Adrenal gland (tissue), 5 donors: ENCODE measurements around the gene COL20A1.

Experiments used
- POLR2A ChIP-seq, 2 donors: fragments of 450-650 bp; IDR thresholded peaks; one replicate each; pipeline ENCODE4 v1.6.1; 2017; ENCODE audit warnings: antibody characterized with exemption in 2 of 2, mild to moderate bottlenecking in 2 of 2, moderate library complexity in 1 of 2
- TF ChIP-seq, protein P1 (sequence below), 6 experiments: fragments of 450-650 bp in 4 of 6; fragments of 200-600 bp in 2 of 6; sonication (generic) in 1 of 6; IDR thresholded peaks; 1 replicate in 5 of 6; 2 replicates in 1 of 6; pipeline versions ENCODE4 v1.5.1 to v1.8.0; 2016 to 2021; ENCODE audit warnings: antibody characterized with exemption in 6 of 6, mild to moderate bottlenecking in 2 of 6, moderate library complexity in 1 of 6
- donor health status: DM: no; HTN: no; CAD: no.

DNA sequence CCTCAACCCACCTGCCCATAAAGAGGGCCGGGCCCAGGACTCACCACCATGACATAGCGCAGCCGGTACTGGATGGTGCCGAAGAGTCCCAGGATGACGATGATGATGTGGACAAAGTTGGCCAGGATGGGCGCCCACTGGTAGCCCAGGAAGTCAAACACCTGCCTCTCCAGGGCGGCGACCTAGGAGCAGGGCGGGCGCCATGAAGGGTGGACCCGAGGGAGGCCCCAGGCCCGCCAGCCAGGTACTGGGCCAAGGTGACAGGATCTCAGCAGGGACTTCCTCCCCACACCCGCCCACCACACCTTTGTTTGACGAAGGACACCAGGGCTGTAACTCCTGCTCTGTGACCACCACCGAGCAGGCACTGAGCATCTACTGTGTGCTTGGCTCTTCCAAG, 43.1 kb upstream of the COL20A1 start:
- TF ChIP-seq, protein P1, sequence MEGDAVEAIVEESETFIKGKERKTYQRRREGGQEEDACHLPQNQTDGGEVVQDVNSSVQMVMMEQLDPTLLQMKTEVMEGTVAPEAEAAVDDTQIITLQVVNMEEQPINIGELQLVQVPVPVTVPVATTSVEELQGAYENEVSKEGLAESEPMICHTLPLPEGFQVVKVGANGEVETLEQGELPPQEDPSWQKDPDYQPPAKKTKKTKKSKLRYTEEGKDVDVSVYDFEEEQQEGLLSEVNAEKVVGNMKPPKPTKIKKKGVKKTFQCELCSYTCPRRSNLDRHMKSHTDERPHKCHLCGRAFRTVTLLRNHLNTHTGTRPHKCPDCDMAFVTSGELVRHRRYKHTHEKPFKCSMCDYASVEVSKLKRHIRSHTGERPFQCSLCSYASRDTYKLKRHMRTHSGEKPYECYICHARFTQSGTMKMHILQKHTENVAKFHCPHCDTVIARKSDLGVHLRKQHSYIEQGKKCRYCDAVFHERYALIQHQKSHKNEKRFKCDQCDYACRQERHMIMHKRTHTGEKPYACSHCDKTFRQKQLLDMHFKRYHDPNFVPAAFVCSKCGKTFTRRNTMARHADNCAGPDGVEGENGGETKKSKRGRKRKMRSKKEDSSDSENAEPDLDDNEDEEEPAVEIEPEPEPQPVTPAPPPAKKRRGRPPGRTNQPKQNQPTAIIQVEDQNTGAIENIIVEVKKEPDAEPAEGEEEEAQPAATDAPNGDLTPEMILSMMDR (IDR thresholded peaks at IDR 0.05): no peak
- no peak for TF ChIP-seq POLR2A (IDR thresholded peaks at IDR 0.05)
